HT-29 (cell line): Measurements from ENCODE around the gene TECPR1. TPM values are rescaled to one million over a fixed set of nuclear protein-coding genes. Genes with fewer than 3 reads are reported as not detected.
A peak's percentile ranks its signal among the peaks of the same experiment; 100 is the strongest.

Experiments
- DNase-seq: peaks from one replicate; pipeline ENCODE4 v3.0.0-alpha.2; 2015; ENCODE audit warnings: low spot score
- total RNA-seq: library from RNA; depleted of rRNA; stranded (reverse); fragments of >200 nt; shearing (Covaris generic); gene quantifications from 2 replicates; pipeline ENCODE4 v1.2.3, GENCODE V29; 2014

The TECPR1 gene
- total RNA-seq, 1 experiment from 2014 or later: 36.2 TPM

DNA sequence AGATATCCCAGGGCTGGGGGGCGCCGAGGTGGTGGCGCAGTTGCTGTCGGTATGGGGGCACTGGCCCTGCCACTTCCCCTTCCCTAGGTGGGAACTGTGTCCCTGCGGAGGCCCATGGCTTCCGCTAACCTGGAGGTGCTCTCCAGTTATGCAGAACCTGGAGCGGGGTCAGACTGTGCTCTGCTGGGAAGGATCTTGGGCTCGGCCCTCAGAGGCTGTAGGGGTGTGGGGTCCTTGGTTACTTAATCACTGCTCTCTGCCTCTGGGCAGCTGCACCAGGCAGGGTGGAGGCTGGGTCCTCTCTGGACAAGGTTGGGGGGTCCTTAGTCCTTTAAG, 31.8 kb upstream of the TECPR1 start:
- DNase-seq: no peak

DNA sequence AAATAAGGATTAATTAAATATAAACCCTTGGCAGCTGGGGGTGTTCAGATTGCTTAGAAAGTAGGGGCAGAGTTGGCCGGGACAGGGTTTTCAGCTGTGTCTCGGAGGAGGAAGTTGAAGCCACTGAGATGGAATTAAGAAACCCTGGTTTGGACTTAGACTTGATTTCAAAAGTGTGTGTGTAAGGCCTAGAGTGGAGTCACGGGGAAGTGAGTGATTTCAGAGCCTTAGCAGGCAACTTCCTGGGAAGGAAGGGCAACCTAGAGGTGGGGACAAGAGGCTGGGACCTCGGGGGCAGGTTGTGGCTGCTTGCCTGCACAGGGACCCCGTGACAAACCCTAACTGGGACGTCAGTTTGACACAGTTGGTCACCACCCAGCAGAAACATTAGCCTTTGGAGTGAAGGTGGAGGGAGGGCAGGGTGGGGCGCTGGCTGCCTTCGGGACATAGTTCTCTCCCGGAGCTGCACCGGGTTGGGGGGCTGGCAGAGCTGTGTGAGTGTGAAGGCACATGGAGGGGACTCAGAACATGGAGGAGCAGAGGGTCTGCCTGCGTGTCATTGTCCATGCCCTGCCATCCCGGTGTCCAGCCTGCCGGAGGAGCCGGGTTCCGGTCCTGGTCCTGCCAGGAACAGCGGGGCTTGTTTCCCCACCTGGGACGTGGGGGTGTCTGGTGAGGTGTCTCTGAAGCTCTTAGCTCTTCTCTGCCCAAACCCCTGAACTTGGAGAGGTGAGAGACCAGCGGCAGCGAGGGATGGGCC, 31.3 kb upstream of the TECPR1 start:
- DNase-seq: peak; percentile 79

DNA sequence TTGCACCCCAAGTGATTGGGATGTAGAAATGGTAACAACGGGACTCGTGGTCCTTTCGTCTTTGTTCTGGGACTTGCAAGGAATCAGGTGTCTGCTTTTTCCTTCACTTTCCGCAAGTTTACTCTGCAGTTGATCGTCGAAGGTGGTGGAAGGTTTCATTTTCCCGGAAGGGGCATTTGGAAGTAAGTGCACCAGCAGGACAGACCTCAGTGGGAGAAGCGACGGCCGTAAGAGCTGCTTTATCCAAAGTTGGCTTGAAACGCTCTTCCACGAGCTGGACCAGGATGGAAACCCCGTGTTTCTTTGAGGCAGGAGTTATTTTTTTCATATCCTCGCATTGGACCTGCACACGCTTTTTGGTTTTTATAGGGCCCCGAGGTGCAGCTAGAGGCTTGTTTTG, 30.7 kb upstream of the TECPR1 start:
- no peak for DNase-seq

DNA sequence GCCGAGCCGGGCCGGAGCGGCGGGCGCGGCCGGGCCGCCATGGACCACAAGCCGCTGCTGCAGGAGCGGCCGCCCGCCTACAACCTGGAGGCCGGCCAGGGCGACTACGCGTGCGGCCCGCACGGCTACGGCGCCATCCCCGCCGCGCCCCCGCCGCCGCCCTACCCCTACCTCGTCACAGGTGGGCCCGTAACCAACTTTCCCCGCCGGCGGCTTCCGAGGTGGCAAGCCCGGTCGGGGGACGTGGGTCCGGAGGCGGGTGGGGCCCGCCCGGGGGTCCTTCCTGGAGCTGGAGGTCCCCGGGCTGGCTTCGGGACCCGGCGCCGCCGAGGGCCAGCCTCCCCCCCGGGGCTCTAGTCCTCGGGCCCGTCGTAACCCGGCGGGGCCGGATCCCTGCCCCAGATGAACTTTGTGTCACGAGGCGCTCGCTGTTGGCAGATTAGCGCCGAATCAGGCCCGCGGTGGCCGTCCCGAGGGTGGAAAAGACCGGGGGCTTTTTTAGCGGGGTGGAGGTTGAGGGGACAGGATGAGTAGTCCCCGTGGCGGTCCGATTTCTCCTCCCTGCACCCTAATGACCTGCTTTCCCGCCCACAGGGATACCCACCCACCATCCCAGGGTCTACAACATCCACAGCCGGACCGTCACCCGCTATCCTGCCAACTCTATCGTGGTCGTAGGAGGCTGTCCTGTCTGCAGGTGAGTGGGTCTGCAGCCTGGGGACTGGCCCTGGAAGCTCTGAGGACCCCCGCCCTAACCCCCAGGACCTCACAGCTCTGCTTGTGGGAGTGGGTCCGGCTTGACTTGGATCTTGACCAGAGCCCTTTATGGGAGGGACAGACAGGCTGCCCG, 29.9 kb upstream of the TECPR1 start:
- DNase-seq: peak; percentile 47

DNA sequence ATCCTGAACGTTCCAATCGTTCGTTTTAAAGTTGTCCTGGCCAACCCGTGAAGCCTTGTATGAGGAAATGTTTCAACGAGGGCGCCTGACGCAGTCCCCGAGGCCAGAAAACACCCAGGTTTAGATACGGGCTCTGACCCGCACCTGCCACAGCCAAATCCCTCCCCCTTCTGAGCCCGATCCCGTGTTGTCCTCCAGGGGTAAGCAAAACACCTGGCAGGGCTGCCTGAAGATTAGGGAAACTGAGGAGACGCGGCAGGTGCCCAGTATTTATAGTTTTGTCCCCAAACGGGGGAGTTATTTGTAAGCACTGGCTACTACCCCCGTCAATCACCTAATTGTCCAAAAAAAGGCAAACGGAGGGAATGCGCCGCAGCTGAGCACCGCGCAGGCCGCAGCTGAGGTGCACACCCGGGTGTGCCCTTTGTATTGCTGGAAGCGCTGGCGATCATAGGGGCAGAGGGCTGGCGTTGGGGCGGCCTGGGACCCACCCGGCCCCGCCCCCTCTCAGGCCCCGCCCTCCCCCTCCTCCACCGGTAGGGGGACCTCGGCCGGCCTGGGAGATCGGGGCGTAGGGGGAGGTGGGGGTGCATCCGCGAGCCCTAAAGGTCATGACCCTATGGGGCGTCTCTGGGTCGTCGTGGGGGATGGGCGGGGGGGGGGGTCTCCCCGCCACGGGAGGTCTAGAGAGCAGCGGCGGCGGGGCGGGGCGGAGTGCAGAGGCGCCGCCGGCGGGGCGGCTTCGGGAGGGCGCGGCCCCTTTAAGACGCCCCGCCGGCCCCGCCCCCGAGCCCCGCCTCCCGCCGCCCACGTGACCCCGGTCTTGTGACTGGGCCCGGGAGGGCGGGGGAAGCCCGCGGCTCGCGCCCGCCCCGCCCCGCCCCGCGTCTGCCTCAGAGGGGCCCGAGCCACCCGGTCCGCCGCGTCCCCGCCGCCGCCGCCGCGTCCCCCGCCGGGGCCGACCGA, 29.0 kb upstream of the TECPR1 start, which contains the start of gene BRI3:
BRI3 (plus strand) TSS at position 896 of the 966 bp plus-strand sequence. CDS start 110 bp downstream, outside the sequence.
- peak; percentile 93 for DNase-seq

DNA sequence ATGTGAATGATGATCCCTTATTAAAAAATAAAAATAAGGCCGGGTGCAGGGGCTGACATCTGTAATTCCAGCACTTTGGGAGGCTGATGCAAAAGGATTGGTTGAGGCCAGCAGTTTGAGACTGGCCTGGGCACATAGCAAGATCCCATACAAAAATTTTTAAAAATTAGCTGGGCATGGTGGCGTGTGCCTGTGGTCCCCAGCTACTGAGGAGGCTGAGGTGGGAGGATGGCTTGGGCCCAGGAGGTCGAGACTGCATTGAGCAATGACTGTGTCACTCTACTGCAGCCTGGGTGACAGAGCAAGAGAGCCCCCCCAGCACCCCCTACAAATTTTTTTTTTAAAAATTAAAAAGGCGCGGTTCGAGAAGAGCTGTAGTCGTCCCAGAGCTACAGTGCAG, 28.3 kb upstream of the TECPR1 start:
- no peak for DNase-seq

DNA sequence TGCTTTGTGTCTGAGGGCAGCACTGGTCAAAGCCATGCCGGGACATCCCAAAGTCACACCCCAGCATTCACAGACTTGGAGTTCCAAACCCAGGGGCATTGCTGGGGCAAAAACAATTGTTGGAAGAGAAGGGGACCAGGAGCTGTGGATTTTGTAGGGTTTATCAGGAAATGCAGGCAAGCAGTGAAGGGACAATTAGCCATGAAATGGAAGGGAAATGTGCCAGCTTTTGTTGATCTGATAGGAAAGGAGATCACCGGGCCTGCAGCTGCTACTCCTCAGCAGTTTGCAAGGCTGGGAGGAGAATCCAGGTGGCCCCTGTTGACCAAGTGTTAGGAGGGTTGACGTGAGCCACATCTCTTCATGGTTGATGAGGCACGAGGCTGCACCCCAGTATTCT, 26.9 kb upstream of the TECPR1 start:
- no peak for DNase-seq

DNA sequence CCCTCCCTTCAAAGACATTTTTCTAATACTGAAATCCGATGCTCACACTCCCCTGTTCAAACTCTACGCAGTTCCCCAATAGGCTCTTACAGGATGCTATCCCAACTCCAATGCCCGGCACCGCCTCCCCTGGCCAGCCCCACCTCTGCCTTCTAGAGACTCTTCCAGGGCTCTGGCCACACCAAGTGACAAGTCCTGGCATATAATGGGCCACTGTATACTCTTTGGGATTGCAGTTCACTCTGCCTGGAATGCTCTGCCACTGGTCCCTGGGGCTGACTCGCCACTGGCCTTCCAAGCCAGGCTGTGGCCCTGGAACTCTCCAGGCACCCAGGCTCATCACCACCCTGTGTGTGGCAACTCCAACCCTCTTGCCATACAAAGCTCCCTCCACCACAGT, 26.4 kb upstream of the TECPR1 start:
- DNase-seq: no peak

DNA sequence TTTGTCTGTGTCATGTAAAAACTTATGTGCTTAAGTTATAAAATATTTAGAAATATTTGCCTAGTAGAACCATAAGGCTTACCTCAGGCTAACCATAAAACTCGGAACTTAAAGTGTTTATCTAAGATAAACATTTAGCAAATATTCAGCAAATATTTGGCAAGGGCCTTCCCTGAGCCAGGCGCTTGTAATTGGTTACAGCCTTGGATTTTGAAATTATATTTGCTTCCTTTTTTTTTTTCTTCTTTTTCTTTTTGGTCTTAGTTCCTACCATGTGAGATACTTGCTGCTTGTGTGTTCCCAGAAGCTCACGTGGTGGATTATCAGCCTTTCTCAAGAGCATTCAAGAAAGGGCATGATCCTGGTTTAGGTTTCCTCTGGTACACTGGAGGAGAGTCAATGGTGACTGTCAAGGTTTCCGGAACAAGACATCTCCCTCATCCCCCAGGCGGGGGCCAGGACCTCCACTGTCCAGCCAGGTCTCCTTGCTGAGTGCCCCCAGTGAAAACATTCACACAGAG, 24.3 kb upstream of the TECPR1 start:
- DNase-seq: no peak

DNA sequence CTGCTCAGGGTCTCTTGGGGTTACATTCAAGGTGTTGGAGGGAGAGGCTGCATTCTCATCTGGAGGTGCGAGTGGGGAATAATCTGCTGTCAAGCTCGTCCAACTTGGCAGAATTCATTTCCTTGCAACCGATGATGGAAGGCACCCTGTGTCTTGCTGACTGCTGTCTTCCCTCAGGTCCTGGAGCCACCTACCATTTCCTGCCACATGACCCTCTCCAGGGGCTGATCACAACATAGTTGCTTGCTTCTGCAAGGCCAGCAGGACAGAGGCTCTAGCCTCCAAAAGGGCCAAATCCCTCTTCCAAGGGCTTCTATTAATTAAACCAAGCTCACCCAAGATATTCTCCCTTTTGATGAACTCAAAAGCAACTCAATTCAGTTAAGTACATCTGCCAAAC, 15.3 kb upstream of the TECPR1 start:
- DNase-seq: no peak

DNA sequence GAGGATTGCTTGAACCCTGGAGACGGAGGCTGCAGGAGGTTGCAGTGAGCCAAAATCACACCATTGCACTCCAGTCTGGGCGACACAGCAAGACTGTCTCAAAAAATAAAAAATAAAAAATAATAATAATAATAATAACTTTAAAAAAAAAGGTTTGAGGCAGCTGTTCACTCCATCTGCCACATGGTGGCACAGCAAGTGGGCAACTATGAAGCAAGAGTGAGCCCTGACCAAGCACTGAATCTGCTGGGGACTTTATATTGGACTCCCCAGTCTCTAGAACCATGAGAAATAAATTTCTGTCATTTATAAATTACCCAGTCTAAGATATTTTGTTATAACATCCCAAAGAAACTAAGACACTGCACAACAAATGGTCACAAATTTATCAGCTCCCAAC, 14.8 kb upstream of the TECPR1 start:
- DNase-seq: peak; percentile 42

DNA sequence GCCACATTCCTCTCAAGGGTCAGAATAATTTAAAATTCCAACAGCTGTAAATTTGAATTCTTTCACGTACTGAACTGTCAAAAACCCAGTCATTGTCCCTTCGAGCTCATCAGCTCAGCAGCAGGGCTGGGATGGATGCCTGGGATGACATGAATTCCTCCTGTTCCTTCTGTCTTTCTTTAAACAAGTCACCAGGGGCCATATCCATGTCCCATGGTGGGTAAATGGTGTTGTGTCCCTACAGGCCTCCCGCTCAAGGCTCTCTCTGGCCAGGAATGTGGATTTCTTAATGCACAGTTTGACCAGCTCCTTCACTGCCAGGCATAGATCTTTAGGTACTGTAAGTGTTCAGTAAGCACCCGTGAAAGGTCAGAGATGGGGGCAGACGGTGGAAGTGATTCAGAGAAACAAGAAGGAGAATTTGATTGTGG, 13.8 kb upstream of the TECPR1 start:
- no peak for DNase-seq

DNA sequence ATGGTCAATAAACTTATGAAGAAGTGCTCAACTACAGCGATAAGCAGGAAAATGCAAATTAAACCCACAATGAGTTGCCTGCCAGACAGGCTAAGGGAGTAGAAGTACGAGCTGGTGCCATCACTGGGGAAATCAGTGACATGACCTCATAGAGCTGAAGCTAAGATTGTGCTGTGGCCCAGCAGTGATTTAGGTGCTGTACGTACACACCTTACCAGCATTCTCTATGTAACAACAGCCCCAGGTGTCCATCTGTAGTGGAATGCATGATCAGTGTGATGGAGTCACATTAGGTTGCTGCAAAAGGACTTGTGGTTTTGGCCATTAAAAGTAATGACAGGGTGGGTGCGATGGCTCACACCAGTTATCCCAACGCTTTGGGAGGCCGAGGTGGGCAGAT, 5.7 kb upstream of the TECPR1 start:
- no peak for DNase-seq

DNA sequence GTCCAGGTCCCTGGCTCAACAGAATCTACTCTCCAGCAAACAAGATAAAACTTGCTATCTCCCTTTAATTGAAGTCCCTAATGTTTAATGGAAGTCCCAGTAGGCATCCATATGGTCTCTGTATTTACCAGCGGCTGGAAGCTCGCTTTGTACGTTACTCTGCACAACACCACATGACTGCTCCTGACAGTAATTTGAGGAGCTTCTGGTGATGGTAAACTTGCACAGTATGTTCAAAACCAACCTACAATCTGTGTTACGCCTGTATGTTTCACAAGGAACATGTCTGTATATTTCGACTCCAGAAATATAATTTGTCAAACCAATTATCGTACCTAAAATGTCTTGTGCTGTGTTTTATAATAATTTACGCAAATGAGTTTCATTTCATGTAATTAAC, 4.4 kb upstream of the TECPR1 start:
- DNase-seq: no peak

DNA sequence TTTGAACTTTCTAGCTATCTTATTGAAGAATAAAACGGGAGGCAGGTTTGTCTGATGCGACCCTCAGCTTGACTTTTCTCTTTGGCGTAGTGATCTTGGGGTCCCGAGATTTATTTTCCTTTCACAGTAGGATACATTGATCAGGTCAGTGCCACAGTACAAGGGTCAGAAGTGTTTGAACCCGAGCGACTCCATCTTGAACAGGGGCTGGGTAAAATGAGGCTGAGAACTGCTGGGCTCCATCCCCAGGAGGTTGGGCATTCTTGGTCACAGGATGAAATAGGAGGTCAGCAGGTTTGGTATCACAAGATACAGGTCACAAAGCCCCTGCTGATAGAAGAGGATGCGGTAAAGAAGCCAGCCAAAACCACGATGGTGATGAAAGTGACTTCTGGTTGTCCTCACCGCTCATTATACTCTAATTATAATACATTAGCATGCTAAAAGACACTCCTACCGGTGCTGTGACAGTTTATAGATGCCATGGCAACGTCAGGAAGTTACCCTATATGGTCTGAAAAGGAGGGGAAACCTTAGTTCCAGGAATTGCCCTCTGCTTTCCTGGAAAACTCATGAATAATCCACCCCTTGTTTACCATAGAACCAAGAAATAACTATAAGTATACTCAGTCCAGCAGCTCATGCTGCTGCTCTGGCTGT, 3.0 kb upstream of the TECPR1 start:
- DNase-seq: no peak

DNA sequence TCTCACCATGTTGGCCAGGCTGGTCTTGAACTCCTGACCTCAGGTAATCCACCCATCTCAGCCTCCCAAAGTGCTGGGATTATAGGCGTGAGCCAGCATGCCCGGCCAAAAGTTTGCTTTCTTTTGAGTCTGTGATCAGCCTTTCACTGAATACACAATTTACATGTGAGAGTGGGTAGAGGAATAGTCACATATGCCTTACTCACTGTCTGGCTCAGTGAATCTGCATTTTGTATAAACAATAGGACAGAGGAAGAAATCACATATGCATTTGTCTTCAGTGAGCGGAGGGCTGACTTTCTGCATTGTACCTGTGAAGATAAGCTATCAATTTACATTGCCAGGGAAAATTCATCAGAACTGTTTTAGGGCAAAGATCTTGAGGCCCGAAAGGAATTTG, 2.5 kb upstream of the TECPR1 start:
- no peak for DNase-seq

DNA sequence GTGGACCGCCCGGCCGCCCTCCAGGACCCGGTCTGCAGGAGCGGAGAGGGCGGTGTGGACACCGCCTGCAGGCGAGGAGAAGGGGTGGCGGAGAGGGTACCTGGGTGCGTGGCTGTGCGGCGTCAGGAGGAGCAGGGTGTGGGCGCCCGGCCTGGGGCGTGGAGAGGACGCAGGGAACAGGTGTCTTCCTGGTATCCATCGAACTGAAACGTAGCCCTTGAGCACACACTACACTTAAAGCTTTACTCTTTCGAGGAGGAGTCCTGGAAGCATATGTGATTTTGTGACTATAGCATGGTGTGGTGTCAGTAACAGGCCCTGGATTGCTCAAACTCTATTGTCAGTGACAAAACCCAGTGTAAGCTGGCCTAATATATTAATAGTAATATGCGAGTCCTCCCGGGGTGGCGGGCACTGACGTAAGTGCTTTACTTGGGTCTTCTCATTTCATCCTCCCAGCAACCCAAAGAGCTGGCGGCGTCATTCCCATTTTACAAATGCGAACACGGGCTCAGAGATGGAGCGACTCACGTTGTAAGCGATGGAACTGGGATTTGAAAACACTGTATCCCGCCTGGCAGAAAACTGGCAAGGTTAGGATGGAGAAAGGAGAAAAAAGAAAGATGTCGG, 508 bp upstream of the TECPR1 start:
- peak; percentile 68 for DNase-seq

DNA sequence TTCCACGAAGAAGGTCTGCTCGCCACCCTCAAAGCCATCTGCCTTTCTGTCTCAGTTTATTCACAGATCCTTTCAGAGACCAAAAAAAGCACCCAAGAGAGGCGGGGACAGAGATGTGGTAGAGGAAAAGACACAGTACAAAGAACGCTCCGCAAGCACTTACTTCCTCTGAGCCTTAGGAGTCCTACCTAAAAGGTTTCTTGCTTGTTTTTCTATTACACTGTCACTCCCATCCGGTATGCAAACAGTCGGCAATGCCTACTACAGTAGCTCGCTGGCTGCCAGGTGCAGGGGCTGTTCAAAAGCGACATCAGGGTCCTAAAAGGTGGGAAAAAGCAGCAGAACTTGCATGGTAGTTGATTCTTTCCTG, 816 bp downstream of the TECPR1 start:
- no peak for DNase-seq

DNA sequence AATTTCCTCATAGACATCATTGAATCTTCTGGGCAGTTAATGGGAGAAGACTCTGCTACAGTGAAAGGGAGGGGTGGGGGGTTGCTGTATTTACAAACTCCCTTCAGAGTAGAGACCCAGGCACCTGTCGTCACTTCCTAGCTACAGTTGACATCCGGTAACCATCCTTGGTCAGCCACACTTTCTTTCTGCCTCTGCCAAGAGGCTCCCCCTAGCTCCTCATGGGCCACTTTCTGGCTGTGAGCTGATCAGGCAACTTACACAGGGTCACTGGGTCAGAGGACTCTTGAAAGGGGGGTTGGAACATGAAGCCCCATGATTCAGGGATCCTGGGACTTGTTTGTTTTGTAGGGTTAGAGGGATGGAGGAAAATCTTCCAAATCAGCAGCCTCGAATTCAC, 1.2 kb downstream of the TECPR1 start:
- DNase-seq: peak; percentile 64

DNA sequence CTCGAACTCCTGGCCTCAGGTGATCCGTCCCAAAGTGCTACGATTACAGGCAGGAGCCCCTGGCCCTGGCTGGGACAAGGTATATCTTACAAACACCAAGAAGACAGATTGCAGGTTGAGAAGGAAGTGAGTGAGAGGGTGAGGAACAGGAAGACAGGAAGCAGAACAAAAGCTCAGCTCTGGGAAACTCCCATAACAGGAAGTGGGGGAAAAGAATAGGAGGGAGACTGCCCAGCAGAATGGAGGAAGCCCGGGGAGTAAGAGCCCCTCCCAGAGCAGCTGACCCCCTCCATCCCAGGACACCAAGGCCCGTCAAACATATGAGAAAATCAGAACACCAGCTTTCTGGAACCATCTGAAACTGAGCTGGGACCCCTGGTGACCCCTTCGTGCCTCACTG, 2.9 kb downstream of the TECPR1 start:
- peak; percentile 22 for DNase-seq

DNA sequence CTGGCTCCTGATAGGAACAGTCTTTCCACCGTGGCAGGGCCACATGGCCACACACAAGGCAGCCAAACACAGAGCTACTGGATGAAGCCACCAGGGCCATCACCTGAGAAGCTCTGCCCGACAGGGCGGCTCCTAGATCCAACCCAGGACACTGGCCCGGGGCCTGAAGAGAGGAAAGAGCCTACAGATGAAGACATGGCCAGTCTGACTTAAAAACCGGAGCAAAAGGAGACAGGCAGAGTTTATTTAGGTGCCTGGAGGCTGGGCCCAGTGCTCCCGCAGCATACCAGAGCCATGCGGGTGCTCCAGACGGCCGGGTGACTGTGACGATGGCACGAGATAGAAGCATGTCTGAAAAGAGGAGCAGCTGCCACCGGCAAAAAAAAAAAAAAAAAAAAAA, 3.9 kb downstream of the TECPR1 start:
- no peak for DNase-seq
